HTR-8/SVneo (cell line): ENCODE data around the gene RFTN1.
A peak's percentile ranks its signal among the peaks of the same experiment; 100 is the strongest.

Experiments used
- DNase-seq: peaks from one replicate; pipeline ENCODE4 v3.0.0; 2011; ENCODE audit warnings: low spot score, mixed read lengths; ENCODE audit not compliant: insufficient read length
- FAIRE-seq: peaks from 2 replicates; lab custom pipeline; 2011; peaks lifted over from hg19 to GRCh38; lab: Jason Lieb, UNC

Gene RFTN1

DNA sequence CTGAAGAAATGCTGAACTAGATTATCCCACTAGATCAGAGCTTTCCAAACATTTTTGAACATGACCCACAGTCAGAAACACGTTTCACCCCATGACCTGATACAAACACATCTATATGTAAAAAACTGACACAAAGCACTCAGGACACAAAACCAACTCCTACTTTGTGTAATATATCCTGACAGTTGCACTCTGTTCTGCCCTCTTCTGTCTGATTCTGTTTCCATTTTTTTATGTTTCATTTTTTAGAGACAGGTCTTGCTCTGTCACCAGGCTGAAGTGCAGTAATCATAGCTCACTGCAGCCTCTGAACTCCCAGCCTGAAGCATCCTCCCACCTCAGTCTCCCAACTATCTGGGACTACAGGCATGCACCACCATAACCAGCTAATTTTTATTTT, 15.8 kb upstream of the RFTN1 start:
- FAIRE-seq, result no peak

DNA sequence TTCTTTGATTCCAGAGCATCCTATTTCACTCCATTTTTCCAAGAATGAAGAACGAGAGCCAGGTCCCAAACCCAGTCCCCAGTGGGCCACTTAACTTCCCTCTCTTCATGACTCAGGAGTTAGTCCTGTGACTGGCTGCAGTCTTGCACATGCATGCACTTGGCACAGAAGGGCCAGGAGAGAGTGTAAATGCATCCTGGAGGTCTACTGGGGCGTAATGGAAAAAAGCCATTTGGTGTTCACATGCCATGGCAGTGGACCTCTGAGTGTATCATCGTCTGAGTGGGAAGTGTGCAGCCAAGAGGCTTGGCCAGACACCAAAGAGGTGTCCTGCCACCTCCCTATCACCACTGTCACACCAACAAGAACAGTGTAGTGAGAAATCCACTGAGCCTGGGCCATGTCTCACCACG, 15.1 kb upstream of the RFTN1 start:
- FAIRE-seq (no peak), DNase-seq (no peak)

More for the DNA sequence above, 15.8 kb upstream of the RFTN1 start:
- no peak for DNase-seq

DNA sequence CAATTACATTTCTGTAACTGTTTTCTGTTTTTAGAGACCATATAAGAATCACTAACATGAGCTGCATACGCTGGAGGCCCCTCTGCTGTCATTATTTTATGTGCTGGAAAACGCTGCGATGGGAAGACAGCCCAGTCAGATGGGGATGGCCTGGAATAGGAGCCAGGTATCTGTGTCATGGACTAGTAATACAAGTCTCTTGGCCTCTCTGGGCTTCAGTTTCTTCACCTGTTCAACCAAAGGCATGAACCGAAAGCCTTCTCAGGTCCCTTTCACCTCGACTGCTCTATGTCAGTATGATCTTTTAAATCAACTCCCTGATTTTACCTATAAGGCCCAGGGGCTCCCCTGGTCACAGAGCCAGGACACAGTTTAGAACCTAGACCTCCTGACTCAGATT, 14.6 kb upstream of the RFTN1 start:
- DNase-seq, result no peak
- FAIRE-seq, result no peak

DNA sequence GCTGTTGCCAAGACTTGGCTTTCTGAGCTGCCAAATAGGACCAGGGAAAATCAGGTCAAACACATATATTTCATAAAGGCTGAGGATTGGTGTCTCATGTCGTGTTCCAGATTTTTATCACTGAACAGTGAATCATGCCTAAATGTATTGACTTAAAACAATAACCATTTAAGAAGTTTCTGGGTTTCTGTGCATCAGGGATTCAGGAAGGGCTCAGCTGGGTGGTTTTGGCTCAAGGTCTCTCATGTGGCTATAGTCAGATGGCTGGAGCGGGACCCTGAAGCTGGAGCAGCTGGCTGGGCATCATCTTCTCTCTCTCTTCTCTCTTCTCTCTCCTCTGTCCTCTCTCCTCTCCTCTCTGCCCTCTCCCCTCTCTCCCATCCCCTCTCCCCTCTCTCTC, 10.7 kb upstream of the RFTN1 start:
- DNase-seq (no peak), FAIRE-seq (no peak)

DNA sequence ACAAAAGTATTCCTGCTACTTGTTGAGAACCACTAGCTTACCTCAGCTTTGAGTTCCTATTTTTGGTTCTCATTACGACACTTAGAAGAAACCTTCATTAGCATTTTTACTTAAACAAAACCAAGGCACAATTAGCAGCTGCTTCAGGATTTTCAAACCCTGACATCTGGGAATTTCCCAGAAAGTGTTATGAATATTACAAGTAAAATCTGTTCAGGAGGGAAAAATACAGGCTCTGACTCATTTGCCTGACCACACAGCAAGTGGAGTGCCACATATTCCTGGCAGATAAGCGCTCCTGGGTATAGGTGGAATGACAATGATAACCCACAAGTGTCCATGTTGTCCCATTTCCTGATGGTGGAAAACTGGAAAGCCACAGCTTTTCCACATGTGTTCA, 10.3 kb upstream of the RFTN1 start:
- no peak for FAIRE-seq

DNA sequence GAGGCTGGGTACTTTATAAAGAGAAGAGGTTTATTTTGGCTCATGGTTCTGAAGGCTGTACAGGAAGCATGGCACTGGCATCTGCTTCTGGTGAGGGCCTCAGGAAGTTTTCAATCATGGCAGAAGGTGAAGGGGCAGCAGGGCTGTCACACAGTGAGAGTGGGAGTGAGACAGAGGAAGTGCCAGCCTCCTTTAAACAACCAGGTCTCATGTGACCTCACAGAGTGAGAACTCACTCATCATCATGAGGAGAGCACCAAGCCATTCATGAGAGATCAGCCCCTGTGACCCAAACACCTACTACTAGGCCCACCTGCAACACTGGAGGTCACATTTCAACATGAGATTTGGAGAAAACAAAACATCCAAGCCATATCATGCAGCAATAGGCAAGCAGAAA, 9.3 kb upstream of the RFTN1 start:
- DNase-seq, result no peak
- FAIRE-seq, result no peak

More for the DNA sequence above, 10.3 kb upstream of the RFTN1 start:
- no peak for DNase-seq

DNA sequence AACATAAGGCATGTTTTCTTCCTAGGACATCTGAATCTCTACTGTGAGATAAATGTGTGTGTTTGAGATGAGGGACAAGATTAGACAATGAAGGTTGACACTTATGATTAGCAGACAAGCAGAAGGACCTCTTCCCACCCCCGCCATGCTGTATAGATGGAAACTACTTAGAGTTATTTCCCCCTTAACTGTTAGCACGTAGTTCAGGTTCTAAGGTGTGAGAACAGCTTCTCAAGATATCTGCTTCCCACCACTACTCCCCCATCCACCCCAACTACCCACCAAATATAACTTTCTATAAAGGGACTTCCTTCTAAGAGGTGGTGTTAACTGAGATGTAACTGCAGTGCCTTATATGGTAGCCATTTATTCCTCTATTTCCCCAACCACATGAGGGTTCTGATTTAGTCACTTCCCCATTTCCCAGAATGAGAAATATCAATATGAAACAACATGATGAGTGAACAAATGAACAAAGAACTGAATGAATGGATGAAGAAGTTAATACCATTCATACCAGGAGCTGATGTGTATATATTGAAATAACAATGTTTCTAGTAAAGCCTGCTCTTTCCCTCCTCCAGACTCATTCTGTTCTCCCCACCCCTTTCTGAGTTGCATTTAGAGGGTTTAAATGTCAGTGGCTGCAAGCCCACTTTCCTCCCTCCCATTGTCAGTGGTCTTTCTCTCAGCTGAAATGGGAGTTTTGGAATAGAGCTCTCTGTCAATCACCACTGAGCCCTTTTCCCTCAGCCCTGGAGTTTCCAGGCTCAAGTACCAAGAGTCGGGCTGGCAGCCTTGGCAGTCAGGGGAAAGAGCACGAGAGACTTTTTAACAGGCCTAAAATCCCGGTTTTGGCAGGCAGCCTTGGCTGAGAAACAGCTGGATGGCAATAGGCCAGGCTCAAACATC, 7.7 kb upstream of the RFTN1 start:
- FAIRE-seq, result no peak
- DNase-seq, result no peak

DNA sequence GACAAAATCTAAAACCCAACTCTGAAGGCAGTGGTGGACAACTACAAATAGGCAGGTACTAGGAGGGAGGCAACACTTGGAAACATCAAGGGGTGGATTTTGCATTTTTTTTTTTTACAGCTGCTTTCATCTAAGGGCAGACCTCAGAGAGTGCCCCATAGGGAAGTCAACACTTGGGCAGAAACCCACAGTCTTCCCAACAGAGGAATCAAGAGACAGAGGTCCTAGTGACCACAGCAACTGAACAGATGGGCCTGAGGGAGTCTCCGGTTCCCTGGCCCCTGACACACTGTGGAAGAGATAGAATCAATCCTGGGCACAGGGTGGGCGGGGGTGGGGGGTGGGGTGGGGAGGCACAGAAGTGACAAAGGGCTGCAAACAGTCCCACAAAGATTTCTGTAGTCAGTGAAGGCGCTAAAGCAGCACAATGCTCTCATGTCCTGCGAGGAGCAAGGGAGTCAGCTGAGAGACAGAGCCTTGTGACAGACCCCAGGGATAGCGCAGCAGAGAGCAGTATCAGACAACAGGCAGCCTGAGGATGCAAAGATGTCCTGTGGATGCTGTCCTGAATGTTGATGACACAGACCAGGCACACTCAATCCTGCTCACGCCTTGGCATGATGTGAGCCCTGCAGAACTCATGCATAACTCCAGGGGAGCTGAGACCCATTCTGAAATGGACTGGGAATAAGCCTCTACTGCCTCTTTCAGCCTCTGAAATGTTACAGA, 6.9 kb upstream of the RFTN1 start:
- FAIRE-seq, result no peak
- no peak for DNase-seq

DNA sequence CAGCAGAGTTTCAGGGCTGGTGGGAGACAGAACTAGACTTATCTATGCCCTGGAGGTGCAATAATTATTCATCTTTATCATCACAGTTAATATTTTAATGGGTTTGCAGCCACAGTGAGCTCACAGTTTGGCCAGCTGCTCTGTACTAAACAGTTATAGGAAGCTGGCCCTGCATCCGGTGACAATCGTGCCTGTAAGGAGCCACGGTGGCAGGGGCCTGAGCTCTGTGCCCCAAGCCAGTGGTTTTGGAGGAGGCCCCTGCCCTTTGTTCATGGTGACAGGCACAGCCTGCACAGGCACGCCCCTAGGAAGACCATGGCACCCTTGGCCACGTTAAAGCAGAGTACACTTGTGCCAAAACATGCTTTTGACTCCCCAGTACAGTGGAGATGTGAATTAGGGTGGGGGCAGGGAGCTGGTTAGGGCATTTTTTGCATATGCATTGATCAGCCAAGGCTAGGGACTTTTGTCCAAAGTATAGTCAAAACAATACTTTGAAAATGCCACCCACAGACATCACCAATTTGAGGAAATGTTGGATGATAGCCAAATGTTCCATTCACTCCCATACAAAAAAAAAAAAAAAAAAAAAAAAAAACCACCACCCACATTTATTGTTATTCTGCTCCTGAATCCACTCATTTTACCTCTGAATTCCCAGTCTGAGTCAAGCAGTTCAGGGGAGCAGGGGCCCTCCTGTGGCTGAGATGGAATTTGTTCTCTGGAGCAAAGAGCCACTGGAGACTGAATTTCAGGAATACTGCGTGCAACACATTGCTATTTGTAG, 3.4 kb upstream of the RFTN1 start:
- no peak for FAIRE-seq
- peak; percentile 64 for DNase-seq

DNA sequence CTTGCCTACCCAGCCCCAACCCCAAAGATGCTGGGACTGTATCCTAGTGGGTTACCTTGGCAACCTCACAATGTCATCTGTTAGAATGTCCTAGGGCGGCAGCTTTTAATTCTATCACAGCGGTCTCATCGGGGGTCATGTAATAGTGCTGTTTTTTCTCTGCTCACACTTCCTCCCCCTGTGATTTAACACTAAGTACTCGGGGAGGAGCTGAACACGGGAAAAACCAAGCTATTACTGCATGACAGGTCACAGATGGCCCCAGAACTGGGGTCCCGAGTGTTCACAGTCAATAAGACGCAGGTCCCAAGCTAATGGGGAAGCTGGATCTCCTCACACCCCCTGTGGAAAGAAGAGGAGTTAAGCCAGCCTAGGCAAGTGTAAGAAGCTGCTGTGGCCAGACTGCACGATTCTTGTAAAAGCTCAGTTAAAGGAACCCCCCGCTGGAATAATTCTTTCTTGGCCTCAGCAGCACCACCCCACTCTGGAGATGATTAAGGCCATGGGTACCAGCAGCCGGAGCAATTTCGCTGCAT, 2.5 kb upstream of the RFTN1 start:
- DNase-seq (no peak), FAIRE-seq (no peak)

DNA sequence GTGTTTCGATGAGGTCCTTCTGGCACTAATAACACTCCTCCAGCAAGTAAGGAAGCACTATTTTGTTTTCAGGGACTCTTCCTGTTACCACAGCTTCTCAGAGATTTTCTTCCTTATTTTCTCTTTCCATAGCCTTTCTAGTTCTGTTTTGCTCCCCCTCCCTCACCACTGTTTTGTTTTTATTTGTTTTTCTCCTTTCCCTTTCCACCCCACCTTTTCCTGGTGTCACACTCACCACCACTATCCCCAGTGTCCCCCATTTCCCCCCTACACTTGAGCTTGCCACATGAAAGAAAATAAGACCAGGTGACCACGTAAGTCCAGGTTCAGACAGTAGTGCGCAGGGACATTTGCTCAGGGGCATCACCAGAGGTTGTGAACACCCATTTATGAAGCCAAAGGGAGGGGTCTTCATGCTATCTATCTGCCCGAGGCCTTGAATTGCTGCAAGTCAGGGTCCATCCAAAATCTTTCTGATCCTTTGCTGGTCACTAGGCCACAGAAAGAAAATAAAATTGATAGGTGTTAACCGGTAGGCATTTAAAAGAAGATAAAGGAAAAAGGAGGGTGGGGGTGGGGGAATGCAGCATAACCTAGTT, 1.4 kb upstream of the RFTN1 start:
- no peak for DNase-seq
- peak; percentile 63 for FAIRE-seq

DNA sequence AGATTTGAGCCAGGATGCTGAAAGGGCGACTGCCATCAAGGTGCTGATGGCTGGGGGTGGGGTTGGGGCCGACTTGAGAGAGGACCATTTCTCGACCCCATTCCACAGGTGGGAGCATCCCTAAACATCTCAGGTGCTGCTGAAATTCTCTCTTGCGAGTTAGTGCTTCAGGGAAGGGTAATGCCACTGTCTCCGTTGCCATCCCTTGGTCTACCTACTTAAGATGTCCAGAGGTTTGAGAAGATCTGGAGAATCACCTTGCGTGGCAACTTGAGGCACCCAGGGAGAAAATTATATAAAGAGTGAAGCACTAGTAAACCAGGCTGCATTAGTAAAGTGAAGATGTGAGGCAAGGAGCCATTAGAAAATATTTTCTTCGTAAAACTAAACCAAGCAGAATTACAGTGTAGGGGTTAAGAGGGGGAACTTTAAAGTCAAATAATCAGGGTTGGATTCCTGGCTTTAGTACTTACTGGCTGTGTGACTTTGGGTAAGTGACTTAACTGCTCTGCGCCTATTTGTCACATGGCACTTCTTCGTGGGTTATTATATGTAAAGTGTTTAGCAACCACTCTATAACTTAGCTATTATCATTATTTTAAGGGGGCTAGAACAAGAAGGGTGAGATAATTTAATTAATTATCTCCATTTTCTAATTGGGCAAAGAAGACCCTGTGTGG, 662 bp upstream of the RFTN1 start:
- FAIRE-seq, result no peak

DNA sequence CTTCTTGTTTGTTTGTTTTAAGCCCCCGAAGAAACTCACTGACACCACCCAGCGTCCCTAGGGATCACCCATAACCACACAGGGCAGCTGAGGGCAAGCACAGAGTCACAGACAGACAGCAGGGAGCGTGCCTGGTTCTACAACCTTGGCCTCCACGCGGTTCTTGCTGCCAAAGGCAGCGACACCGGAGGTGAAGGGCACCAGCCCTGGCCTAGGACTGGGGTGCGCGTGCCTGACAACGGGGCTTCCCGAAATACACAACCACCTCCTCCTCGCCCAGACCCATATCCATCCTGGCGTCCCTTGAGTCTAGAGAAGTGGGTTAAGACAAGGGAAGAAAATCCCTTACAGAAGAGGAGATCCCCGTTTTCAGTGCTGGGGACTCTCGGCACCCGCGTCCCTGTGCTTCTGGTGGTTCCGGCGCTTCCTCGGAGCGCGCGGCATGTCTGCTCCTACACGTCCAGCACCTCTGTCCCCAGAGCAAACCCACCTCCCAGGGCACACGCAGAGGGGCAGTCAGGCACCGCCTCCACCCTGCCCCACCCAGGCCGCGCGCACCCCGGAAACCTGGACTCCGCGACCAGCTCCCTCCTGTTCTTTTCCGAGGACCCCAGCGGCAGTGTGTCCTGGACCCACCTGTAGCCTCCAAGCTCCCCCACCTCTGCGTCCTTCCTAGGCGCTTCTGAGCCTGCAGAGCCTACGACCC, 911 bp downstream of the RFTN1 start:
- FAIRE-seq (no peak), DNase-seq (peak; percentile 33)

More for the DNA sequence above, 662 bp upstream of the RFTN1 start:
- DNase-seq, result no peak

DNA sequence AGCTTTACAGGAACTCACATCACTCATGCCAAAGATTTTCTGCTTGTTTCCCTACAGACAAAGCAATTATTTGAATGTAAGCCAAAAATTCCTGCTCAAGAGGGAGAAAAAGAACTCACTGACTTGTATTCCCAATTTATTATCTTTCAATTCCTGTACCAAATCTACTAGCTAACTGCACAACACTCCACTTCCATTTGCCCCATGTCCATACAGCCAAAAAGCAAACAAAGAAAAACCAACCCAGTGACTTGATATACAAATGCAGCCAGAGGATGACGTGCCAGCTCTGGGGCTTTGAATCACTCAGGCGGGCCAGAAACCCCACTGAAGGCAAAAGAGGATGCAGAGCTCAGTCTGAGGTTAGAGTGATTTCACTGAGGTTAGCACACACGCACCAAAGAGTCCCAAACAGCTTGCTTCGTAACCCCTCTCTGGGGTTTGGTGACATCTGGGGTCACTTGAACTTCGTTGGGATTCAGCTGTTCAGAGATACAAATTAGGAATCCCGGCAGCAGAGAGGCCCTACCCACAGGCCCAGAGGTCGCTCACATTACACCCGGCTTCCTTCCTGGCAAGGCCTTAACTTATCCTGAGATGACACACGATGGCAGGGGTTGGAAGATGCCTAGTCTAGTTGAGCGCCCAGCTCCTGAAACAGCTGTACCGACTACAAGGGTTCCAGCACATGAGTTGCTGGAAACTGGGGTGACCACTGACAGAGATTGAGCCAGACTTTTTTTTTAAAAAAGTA, 1.6 kb downstream of the RFTN1 start:
- FAIRE-seq (no peak), DNase-seq (peak; percentile 40)

DNA sequence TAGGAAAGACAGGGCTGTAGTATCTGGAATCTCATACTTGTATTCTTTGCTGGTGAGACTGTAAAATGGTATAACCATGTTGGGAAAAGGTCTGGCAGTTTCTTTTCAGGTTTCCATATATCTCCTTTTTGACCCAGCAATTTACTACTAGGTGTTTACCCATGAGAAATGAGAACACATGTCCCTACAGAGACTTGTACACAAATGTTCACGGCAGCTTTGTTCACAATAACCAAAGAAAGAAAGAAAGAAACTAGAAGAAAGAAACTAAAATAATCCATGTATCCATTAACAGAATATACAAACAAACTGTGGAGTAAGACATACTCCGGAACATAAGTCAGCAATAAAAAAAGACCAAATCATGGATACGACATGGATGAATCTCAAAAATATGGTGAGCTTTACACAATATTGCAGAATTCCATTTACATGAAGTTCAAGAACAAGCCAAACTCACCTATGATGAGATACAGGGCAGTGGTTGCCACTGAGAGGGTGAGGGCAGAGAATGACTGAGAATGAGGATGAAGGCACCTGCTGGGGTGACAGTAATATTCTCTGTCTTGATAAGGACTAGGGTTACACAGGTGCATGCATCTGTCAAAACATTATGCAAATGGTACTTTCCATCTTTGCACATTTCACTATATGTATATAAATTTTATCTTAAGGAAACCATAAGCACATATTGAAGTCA, 2.7 kb downstream of the RFTN1 start:
- FAIRE-seq (no peak), DNase-seq (no peak)

DNA sequence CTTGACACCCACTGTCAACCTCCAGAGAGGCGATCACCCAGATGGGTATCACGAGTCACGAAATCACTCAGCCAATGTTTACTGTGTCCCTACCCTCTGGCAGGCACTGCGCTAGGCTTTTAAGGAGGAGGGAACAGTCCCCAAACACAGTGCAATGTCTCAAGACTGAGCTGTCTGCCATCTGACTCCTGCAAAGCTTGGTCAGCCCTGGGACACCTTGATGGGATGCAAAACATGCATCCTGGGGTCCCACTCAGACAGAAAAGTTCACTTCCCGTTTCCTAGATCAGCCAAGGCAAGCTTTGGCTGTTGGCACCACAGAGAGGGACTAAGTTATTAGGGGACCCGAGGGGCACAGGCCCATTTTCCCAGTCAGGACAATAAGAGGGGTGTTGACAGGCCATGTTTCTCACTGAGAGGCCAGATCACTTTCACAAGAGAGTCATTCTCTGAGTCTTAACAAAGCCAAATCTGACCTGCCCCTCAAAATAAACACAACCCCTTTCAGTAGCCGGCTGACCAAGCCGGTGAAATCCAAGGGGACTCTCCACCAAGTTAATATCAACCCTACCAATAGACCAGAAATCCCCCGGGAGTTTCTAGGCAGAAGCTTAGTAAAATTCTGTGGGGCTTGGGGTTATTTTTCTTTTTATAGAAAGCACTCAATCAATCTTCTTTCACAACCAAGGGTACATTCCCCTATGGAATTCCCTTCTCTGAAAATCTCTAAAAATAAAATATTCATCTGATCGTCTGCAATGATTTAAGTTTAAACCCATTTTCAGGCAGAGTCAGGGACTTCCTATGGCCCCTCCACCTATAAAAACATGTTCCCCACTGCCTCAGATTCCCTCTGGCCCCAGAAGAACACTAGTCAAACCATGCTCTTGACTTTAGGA, 3.5 kb downstream of the RFTN1 start:
- FAIRE-seq (no peak), DNase-seq (no peak)

DNA sequence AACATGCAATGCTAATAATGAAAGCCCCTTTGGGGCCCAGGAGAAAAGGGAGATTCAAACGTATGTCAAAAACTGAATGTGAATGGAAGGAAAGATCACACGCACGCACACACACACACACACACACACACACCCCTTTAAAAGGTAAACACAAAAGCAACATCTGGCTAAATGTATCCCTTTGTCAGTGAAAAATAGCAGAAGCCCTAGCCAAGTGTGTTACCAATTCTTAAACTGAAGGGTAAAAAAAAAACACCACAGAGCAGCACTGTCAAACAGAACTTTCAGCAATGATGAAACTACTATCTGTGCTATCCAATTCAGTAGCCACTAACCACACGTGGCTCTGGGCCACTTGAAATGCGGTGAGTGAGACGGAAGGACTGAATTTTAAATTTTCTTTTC, 4.9 kb downstream of the RFTN1 start:
- FAIRE-seq (no peak), DNase-seq (no peak)
